Left lung (tissue), 10 donors: ENCODE measurements around the gene L3MBTL1. TPM values are rescaled to one million over a fixed set of nuclear protein-coding genes. Genes with fewer than 3 reads are reported as not detected.

ENCODE experiments used
- ATAC-seq: fragments of 200-7000 bp; cut with Tn5 transposase; one replicate; pipeline ENCODE4 v1.9.1; 2020; ENCODE audit warnings: moderate library complexity
- DNase-seq, 4 donors: peaks; one replicate each; pipeline ENCODE4 v3.0.0-alpha.2; 2013 to 2020
- H3K27ac ChIP-seq, 2 donors: fragments of 200-600 bp; sonication (generic) in 1 of 2; one replicate each; pipeline versions ENCODE4 v1.5.0 to v1.8.0; 2020 to 2021
- H3K27me3 ChIP-seq, 2 donors: fragments of 200-600 bp; sonication (generic) in 1 of 2; one replicate each; pipeline versions ENCODE4 v1.5.0 to v1.8.0; 2020 to 2021
- H3K36me3 ChIP-seq, 2 donors: fragments of 200-600 bp; sonication (generic) in 1 of 2; one replicate each; pipeline versions ENCODE4 v1.5.0 to v1.8.0; 2020 to 2021
- H3K4me1 ChIP-seq, 2 donors: fragments of 200-600 bp; one replicate each; pipeline ENCODE4 v1.8.0; 2021
- H3K4me3 ChIP-seq, 2 donors: fragments of 200-600 bp; sonication (generic) in 1 of 2; one replicate each; pipeline versions ENCODE4 v1.5.0 to v1.8.0; 2020 to 2021; ENCODE audit warnings: mild to moderate bottlenecking in 1 of 2
- H3K9me3 ChIP-seq, 2 donors: fragments of 200-600 bp; sonication (generic) in 1 of 2; one replicate each; pipeline versions ENCODE4 v1.5.0 to v1.8.0; 2020 to 2021
- CTCF ChIP-seq, 2 donors: fragments of 200-600 bp; sonication (generic) in 1 of 2; IDR thresholded peaks; one replicate each; pipeline versions ENCODE4 v1.5.0 to v1.8.0; 2021; ENCODE audit warnings: antibody characterized with exemption in 2 of 2
- intact Hi-C, 2 donors: fragments of 100-400 bp; cut with DNase I; formaldehyde crosslinking; loops; one replicate each; pipeline versions ENCODE4 v1.11.2 to v1.14.2; 2022
- polyA plus RNA-seq, 6 donors: library from polyadenylated mRNA; unstranded; fragments of 120-200 nt; gene quantifications; one replicate each; pipeline ENCODE4 v1.2.1, GENCODE V29; 2013; ENCODE audit not compliant: insufficient read length in 6 of 6
- total RNA-seq, 2 donors: library from RNA; stranded (reverse); fragmentation: NEBNext Ultra II Directional; extraction: Animal tissue kit (Norgen Biotek cat#: 25700); gene quantifications; one replicate each; pipeline ENCODE4 v1.2.1, GENCODE V29; 2021
- donor health status: DM: no; HTN: yes; CAD: no.
- donor health status: DM: no; HTN: no; CAD: no.

L3MBTL1 gene
- total and polyA plus RNA-seq, 8 donors: 8.1 to 25.4 (median 19.7) TPM

- ATAC-seq (no peak), DNase-seq (no peak)
- H3K27ac ChIP-seq: no peak overlapping the region
- intact Hi-C loops: no loop called here
- H3K9me3 ChIP-seq: no peaks in the 10 kb centered on the region
- TF ChIP-seq CTCF (IDR thresholded peaks at IDR 0.05): no peak
- H3K4me3 ChIP-seq: no peak overlapping the region
- peaks cover 5 to 35% of the 10 kb centered on the region in 2 donors for H3K4me1 ChIP-seq
- H3K27me3 ChIP-seq: no peaks in the 10 kb centered on the region
- H3K36me3 ChIP-seq: peaks cover 0 to 98% of the 10 kb centered on the region in 2 donors
Observed at GRCh38 chr20:43464219-43464790, 43.2 kb upstream of the L3MBTL1 start.

- Histone ChIP-seq H3K9me3 (no peaks in the 10 kb centered on the region), H3K4me1 (peaks cover 5 to 37% of the 10 kb centered on the region in 2 donors), H3K36me3 (peaks cover 0 to 98% of the 10 kb centered on the region in 2 donors), H3K4me3 (no peak overlapping the region), H3K27me3 (no peaks in the 10 kb centered on the region), H3K27ac (no peak overlapping the region)
- TF ChIP-seq CTCF (IDR thresholded peaks at IDR 0.05): no peak
- no peak for ATAC-seq
- intact Hi-C loops: no loop called here
- DNase-seq: no peak
Observed at GRCh38 chr20:43465625-43465943, 41.9 kb upstream of the L3MBTL1 start.

GRCh38 chr20:43467589-43467988 lies 39.9 kb upstream of the L3MBTL1 start:
- H3K27me3 ChIP-seq: no peaks in the 10 kb centered on the region
- H3K27ac ChIP-seq: no peak overlapping the region
- no peak overlapping the region for H3K4me3 ChIP-seq
- no peaks in the 10 kb centered on the region for H3K9me3 ChIP-seq
- peaks cover 0 to 78% of the 10 kb centered on the region in 2 donors for H3K36me3 ChIP-seq
- TF ChIP-seq CTCF (IDR thresholded peaks at IDR 0.05): no peak
- intact Hi-C loops: no loop called here
- ATAC-seq: no peak
- DNase-seq: no peak
- peaks cover 0 to 22% of the 10 kb centered on the region in 2 donors for H3K4me1 ChIP-seq

GRCh38 chr20:43472671-43473380 lies 34.7 kb upstream of the L3MBTL1 start:
- Histone ChIP-seq H3K4me3 (no peak overlapping the region), H3K27me3 (no peaks in the 10 kb centered on the region), H3K4me1 (peaks cover 0 to 13% of the 10 kb centered on the region in 2 donors), H3K9me3 (no peaks in the 10 kb centered on the region), H3K36me3 (peaks cover 0 to 28% of the 10 kb centered on the region in 2 donors), H3K27ac (no peak overlapping the region)
- DNase-seq (no peak), ATAC-seq (no peak)
- intact Hi-C loops: no loop called here
- TF ChIP-seq CTCF (IDR thresholded peaks at IDR 0.05): no peak

GRCh38 chr20:43473381-43473704 lies 34.2 kb upstream of the L3MBTL1 start:
- Histone ChIP-seq H3K9me3 (no peaks in the 10 kb centered on the region), H3K36me3 (peaks cover 0 to 23% of the 10 kb centered on the region in 2 donors), H3K27ac (no peak overlapping the region), H3K4me1 (peaks cover 0 to 13% of the 10 kb centered on the region in 2 donors), H3K4me3 (no peak overlapping the region), H3K27me3 (no peaks in the 10 kb centered on the region)
- ATAC-seq (no peak), DNase-seq (no peak)
- no peak for TF ChIP-seq CTCF (IDR thresholded peaks at IDR 0.05)
- intact Hi-C loops: no loop called here
